ENCODE measurements around the gene OSMR. TPM values are rescaled to one million over a fixed set of nuclear protein-coding genes. Genes with fewer than 3 reads are reported as not detected.

Gene OSMR
- total and polyA plus RNA-seq, 12 donors: 3.9 to 33.4 (median 8.3) TPM

DNA sequence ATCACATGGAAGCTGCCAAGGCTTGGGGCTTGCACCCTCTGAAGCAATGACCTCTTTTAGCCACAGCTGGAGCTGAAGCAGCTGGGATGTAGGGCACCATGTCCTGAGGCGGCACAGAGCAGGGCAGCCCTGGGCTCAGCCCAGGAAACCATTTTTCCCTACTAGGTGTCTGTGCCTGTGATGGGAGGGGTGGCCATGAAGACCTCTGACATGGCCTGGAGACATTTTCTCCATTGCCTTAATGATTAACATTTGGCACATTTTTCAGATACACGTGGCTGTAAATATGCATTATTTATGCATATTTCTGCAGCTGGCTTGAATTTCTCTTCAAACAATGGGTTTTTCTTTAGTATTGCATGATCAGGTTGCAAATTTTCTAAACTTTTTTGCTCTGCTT is 81.7 kb downstream of the OSMR start:
- DNase-seq (no peak), ATAC-seq (no peak)
- Histone ChIP-seq H3K9me3 (no peaks in the 10 kb centered on the region), H3K4me1 (peaks cover 0 to 23% (median 9%) of the 10 kb centered on the region in 9 donors), H3K36me3 (peaks cover 0 to 89% (median 11%) of the 10 kb centered on the region in 9 donors), H3K4me3 (no peak overlapping the region), H3K27me3 (no peaks in the 10 kb centered on the region), H3K27ac (no peak overlapping the region)
- TF ChIP-seq, protein P1, sequence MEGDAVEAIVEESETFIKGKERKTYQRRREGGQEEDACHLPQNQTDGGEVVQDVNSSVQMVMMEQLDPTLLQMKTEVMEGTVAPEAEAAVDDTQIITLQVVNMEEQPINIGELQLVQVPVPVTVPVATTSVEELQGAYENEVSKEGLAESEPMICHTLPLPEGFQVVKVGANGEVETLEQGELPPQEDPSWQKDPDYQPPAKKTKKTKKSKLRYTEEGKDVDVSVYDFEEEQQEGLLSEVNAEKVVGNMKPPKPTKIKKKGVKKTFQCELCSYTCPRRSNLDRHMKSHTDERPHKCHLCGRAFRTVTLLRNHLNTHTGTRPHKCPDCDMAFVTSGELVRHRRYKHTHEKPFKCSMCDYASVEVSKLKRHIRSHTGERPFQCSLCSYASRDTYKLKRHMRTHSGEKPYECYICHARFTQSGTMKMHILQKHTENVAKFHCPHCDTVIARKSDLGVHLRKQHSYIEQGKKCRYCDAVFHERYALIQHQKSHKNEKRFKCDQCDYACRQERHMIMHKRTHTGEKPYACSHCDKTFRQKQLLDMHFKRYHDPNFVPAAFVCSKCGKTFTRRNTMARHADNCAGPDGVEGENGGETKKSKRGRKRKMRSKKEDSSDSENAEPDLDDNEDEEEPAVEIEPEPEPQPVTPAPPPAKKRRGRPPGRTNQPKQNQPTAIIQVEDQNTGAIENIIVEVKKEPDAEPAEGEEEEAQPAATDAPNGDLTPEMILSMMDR (IDR thresholded peaks at IDR 0.05): no peak
- intact Hi-C loops (cut with DNase I): loop anchor here in 7 of 10 donors (10.0 kb wide), 6 partner anchors 93 to 503 kb away; no protein-coding TSS in a partner anchor
- 89 to 91% methylated on average over 2 of the region's 2 CpGs for WGBS, 2 donors

GRCh38 chr5:38929838-38930237 is 84.0 kb downstream of the OSMR start:
- ATAC-seq (no peak), DNase-seq (no peak)
- H3K4me1 ChIP-seq: peaks cover 0 to 14% (median 5%) of the 10 kb centered on the region in 9 donors
- H3K4me3 ChIP-seq: no peak overlapping the region
- peaks cover 0 to 95% (median 11%) of the 10 kb centered on the region in 9 donors for H3K36me3 ChIP-seq
- no peak overlapping the region for H3K27ac ChIP-seq
- intact Hi-C loops (cut with DNase I): loop anchor here in 7 of 10 donors (10.0 kb wide), 6 partner anchors 95 to 505 kb away; no protein-coding TSS in a partner anchor
- TF ChIP-seq, protein P1 (IDR thresholded peaks at IDR 0.05): no peak
- no peaks in the 10 kb centered on the region for H3K9me3 ChIP-seq
- 59 to 63% methylated on average over 2 of the region's 2 CpGs for WGBS, 2 donors
- no peaks in the 10 kb centered on the region for H3K27me3 ChIP-seq

GRCh38 chr5:38931731-38932130 is 85.9 kb downstream of the OSMR start:
- WGBS, 2 donors: 92 to 94% methylated on average over 4 of the region's 4 CpGs
- no peak for ATAC-seq
- intact Hi-C loops (cut with DNase I): no loop called here

DNA sequence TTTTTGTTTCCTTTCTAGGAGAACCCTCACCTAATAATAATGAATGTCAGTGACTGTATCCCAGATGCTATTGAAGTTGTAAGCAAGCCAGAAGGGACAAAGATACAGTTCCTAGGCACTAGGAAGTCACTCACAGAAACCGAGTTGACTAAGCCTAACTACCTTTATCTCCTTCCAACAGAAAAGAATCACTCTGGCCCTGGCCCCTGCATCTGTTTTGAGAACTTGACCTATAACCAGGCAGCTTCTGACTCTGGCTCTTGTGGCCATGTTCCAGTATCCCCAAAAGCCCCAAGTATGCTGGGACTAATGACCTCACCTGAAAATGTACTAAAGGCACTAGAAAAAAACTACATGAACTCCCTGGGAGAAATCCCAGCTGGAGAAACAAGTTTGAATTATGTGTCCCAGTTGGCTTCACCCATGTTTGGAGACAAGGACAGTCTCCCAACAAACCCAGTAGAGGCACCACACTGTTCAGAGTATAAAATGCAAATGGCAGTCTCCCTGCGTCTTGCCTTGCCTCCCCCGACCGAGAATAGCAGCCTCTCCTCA is 87.1 kb downstream of the OSMR start:
- Histone ChIP-seq H3K27ac (no peak overlapping the region), H3K27me3 (no peaks in the 10 kb centered on the region), H3K36me3 (peaks cover 0 to 95% (median 24%) of the 10 kb centered on the region in 9 donors), H3K9me3 (no peaks in the 10 kb centered on the region), H3K4me3 (no peak overlapping the region), H3K4me1 (no peaks in the 10 kb centered on the region)
- intact Hi-C loops (cut with DNase I): no loop called here
- WGBS, 2 donors: 84 to 87% methylated on average over 4 of the region's 4 CpGs
- TF ChIP-seq, protein P1 (IDR thresholded peaks at IDR 0.05): no peak
- DNase-seq (no peak), ATAC-seq (no peak)

More at GRCh38 chr5:38931731-38932130, 85.9 kb downstream of the OSMR start:
- TF ChIP-seq, protein P1 (IDR thresholded peaks at IDR 0.05): no peak
- H3K27ac ChIP-seq: no peak overlapping the region
- H3K9me3 ChIP-seq: no peaks in the 10 kb centered on the region
- no peak for DNase-seq
- H3K27me3 ChIP-seq: no peaks in the 10 kb centered on the region
- no peak overlapping the region for H3K4me3 ChIP-seq
- peaks cover 0 to 95% (median 22%) of the 10 kb centered on the region in 9 donors for H3K36me3 ChIP-seq
- no peaks in the 10 kb centered on the region for H3K4me1 ChIP-seq

Measured in heart right ventricle (tissue), 16 donors.